ENCODE results near the gene EFTUD2. TPM values are rescaled to one million over a fixed set of nuclear protein-coding genes. Genes with fewer than 3 reads are reported as not detected.
"Not testable (repeated sequence)": the region's sequence is repeated elsewhere in the genome, so short reads cannot be mapped to it uniquely, and the experiment has no call there.

The EFTUD2 gene
- 98.4 and 103 TPM in 2 replicates for total RNA-seq

- TF ChIP-seq CTCF (IDR thresholded peaks at IDR 0.05; ENCODE audit: insufficient read depth, low read length, poor library complexity, severe bottlenecking), result no peak
- Histone ChIP-seq H3K4me3 (ENCODE audit: low read depth, low read length) (peak within 1 kb of the TSS; percentile 98), H3K36me3 (ENCODE audit: control insufficient read depth, insufficient read depth, low read length) (no peaks in the 10 kb centered on the region), H3K27me3 (ENCODE audit: control insufficient read depth, insufficient read depth, low read length) (no peaks in the 10 kb centered on the region)
- peak; percentile 53 for DNase-seq (ENCODE audit: low read depth)
Measured at GRCh38 chr17:44899074-44899782, at the start of gene EFTUD2. Gene EFTUD2 (minus strand): TSS chr17:44899445. CDS start chr17:44894521, 4,924 bp downstream.

- H3K27me3 ChIP-seq (ENCODE audit: control insufficient read depth, insufficient read depth, low read length), result no peaks in the 10 kb centered on the region
- H3K36me3 ChIP-seq (ENCODE audit: control insufficient read depth, insufficient read depth, low read length), result no peaks in the 10 kb centered on the region
- no peak for DNase-seq (ENCODE audit: low read depth)
- TF ChIP-seq CTCF (IDR thresholded peaks at IDR 0.05; ENCODE audit: insufficient read depth, low read length, poor library complexity, severe bottlenecking), result no peak
- H3K4me3 ChIP-seq (ENCODE audit: low read depth, low read length), result peak overlapping the region; percentile 72
Measured at GRCh38 chr17:44948315-44948795, 49.1 kb upstream of the EFTUD2 start.

- DNase-seq (ENCODE audit: low read depth), result peak; percentile 90
- Histone ChIP-seq H3K27me3 (ENCODE audit: control insufficient read depth, insufficient read depth, low read length) (no peaks in the 10 kb centered on the region), H3K36me3 (ENCODE audit: control insufficient read depth, insufficient read depth, low read length) (no peaks in the 10 kb centered on the region), H3K4me3 (ENCODE audit: low read depth, low read length) (peak within 1 kb of the TSS; percentile 72)
- TF ChIP-seq CTCF (IDR thresholded peaks at IDR 0.05; ENCODE audit: insufficient read depth, low read length, poor library complexity, severe bottlenecking), result no peak
Measured at GRCh38 chr17:44947461-44948314, 48.4 kb upstream of the EFTUD2 start, which contains the start of gene KIF18B. Gene KIF18B (minus strand): TSS chr17:44947773. CDS start chr17:44936344, 11,429 bp downstream.

- not testable (repeated sequence) for DNase-seq (ENCODE audit: low read depth); H3K36me3 ChIP-seq (ENCODE audit: control insufficient read depth, insufficient read depth, low read length); H3K27me3 ChIP-seq (ENCODE audit: control insufficient read depth, insufficient read depth, low read length); H3K4me3 ChIP-seq (ENCODE audit: low read depth, low read length)
Measured at GRCh38 chr17:44945652-44946051, 46.4 kb upstream of the EFTUD2 start.

GRCh38 chr17:44942456-44942855, 43.2 kb upstream of the EFTUD2 start:
- Histone ChIP-seq H3K4me3 (ENCODE audit: low read depth, low read length) (no peak overlapping the region), H3K36me3 (ENCODE audit: control insufficient read depth, insufficient read depth, low read length) (no peaks in the 10 kb centered on the region), H3K27me3 (ENCODE audit: control insufficient read depth, insufficient read depth, low read length) (no peaks in the 10 kb centered on the region)
- no peak for TF ChIP-seq CTCF (IDR thresholded peaks at IDR 0.05; ENCODE audit: insufficient read depth, low read length, poor library complexity, severe bottlenecking)
- DNase-seq (ENCODE audit: low read depth), result no peak

GRCh38 chr17:44941712-44942331, 42.6 kb upstream of the EFTUD2 start:
- Histone ChIP-seq H3K36me3 (ENCODE audit: control insufficient read depth, insufficient read depth, low read length) (no peaks in the 10 kb centered on the region), H3K4me3 (ENCODE audit: low read depth, low read length) (no peak overlapping the region)
- no peak for TF ChIP-seq CTCF (IDR thresholded peaks at IDR 0.05; ENCODE audit: insufficient read depth, low read length, poor library complexity, severe bottlenecking)

More at GRCh38 chr17:44941712-44942331, 42.6 kb upstream of the EFTUD2 start:
- H3K27me3 ChIP-seq (ENCODE audit: control insufficient read depth, insufficient read depth, low read length), result no peaks in the 10 kb centered on the region
- DNase-seq (ENCODE audit: low read depth), result no peak

Data from kidney epithelial cell (primary cell).